ENCODE data around the gene PAX5.

GRCh38 chr9:36922548-36922947, 111.5 kb downstream of the PAX5 start:
- no peak for TF ChIP-seq RAD21 (CRISPR knock-in tag; IDR thresholded peaks at IDR 0.05)
- no peak for TF ChIP-seq ZNF253 (CRISPR knock-in tag; IDR thresholded peaks at IDR 0.05; ENCODE audit: borderline replicate concordance)

Measured in HepG2 (cell line).